ENCODE data around the gene ARHGAP45. TPM values are rescaled to one million over a fixed set of nuclear protein-coding genes. Genes with fewer than 3 reads are reported as not detected.

Gene ARHGAP45
- polyA plus RNA-seq, 2 donors = 8.9 to 17.7 TPM

DNA sequence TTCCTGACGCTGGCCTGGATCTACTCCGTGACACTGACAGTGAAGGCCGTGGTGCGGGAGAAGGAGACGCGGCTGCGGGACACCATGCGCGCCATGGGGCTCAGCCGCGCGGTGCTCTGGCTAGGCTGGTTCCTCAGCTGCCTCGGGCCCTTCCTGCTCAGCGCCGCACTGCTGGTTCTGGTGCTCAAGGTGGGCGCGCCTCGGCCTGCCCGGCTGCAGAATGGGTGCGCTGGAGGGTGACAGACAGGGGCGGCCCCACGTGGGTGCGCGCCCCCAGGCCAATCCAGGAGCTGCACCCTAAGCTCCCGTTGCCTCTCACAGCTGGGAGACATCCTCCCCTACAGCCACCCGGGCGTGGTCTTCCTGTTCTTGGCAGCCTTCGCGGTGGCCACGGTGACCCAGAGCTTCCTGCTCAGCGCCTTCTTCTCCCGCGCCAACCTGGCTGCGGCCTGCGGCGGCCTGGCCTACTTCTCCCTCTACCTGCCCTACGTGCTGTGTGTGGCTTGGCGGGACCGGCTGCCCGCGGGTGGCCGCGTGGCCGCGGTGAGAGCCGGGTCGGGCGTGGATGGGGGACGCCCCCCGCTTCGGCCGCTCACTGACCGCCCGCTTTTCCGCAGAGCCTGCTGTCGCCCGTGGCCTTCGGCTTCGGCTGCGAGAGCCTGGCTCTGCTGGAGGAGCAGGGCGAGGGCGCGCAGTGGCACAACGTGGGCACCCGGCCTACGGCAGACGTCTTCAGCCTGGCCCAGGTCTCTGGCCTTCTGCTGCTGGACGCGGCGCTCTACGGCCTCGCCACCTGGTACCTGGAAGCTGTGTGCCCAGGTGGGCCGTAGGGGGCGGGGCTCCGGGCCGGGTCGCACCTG is 19.9 kb upstream of the ARHGAP45 start:
- Histone ChIP-seq H3K27me3 (ENCODE audit: control insufficient read depth in 1 of 2, insufficient read depth in 2 of 2, low read length in 2 of 2) (no peaks in the 10 kb centered on the region), H3K27ac (ENCODE audit: low read depth in 2 of 2, low read length in 1 of 2) (peak overlapping the region in 1 of 2 donors; percentile 45), H3K4me3 (ENCODE audit: low read depth in 1 of 2, low read length in 2 of 2) (no peak overlapping the region), H3K4me1 (ENCODE audit: control insufficient read depth in 2 of 2, insufficient read depth in 2 of 2, low read length in 1 of 2) (peaks cover 0 to 19% of the 10 kb centered on the region in 2 donors), H3K9me3 (ENCODE audit: control insufficient read depth in 2 of 2, insufficient read depth in 1 of 2, low read depth in 1 of 2, low read length in 1 of 2) (no peaks in the 10 kb centered on the region), H3K36me3 (ENCODE audit: control insufficient read depth in 2 of 2, insufficient read depth in 2 of 2, low read length in 1 of 2) (peaks cover 0 to 21% of the 10 kb centered on the region in 2 donors)
- 78 to 79% methylated on average over 75 to 77 of the region's 77 CpGs for WGBS, 2 donors

DNA sequence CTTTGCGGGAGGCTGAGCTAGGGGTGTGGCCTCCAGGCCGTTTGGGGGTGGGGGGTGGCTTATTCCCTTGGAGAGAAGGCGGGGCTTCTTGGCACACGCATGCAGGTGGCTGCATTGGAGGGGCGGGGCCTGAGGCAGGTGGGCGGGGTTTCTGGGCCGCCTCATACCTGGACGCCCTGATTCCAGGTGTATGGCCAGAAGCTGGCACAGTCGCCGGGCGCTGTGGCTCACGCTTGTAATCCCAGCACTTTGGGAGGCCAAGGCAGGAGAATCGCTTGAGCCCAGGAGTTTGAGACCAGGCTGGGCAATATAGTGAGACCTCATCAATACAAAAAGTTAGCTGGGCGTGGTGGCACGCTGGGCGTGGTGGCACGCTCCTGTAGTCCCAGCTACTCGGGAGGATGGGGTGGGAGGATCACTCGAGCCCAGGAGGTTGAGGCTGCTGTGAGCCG is 19.2 kb upstream of the ARHGAP45 start:
- H3K27ac ChIP-seq (ENCODE audit: low read depth in 2 of 2, low read length in 1 of 2) = no peak overlapping the region
- H3K36me3 ChIP-seq (ENCODE audit: control insufficient read depth in 2 of 2, insufficient read depth in 2 of 2, low read length in 1 of 2) = peaks cover 0 to 18% of the 10 kb centered on the region in 2 donors
- H3K27me3 ChIP-seq (ENCODE audit: control insufficient read depth in 1 of 2, insufficient read depth in 2 of 2, low read length in 2 of 2) = no peaks in the 10 kb centered on the region
- H3K4me1 ChIP-seq (ENCODE audit: control insufficient read depth in 2 of 2, insufficient read depth in 2 of 2, low read length in 1 of 2) = peaks cover 0 to 12% of the 10 kb centered on the region in 2 donors
- 82 to 84% methylated on average over 20 of the region's 20 CpGs for WGBS, 2 donors
- H3K4me3 ChIP-seq (ENCODE audit: low read depth in 1 of 2, low read length in 2 of 2) = no peak overlapping the region
- H3K9me3 ChIP-seq (ENCODE audit: control insufficient read depth in 2 of 2, insufficient read depth in 1 of 2, low read depth in 1 of 2, low read length in 1 of 2) = no peaks in the 10 kb centered on the region

DNA sequence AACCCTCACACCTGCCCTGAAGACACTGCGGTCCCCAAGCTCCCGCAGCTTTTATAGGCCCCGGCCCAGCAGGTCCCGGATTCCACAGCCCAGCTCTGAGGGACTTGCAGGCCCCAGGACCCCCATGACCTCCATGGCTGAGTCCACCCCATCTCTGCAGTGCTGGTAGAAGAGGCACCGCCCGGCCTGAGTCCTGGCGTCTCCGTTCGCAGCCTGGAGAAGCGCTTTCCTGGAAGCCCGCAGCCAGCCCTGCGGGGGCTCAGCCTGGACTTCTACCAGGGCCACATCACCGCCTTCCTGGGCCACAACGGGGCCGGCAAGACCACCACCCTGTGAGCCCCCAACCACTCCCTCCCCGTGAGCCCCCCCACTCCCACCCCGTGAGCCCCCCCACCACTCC is 17.9 kb upstream of the ARHGAP45 start:
- H3K9me3 ChIP-seq (ENCODE audit: control insufficient read depth in 2 of 2, insufficient read depth in 1 of 2, low read depth in 1 of 2, low read length in 1 of 2) = no peaks in the 10 kb centered on the region
- H3K36me3 ChIP-seq (ENCODE audit: control insufficient read depth in 2 of 2, insufficient read depth in 2 of 2, low read length in 1 of 2) = peaks cover 0 to 18% of the 10 kb centered on the region in 2 donors
- H3K4me3 ChIP-seq (ENCODE audit: low read depth in 1 of 2, low read length in 2 of 2) = no peak overlapping the region
- no peak overlapping the region for H3K27ac ChIP-seq (ENCODE audit: low read depth in 2 of 2, low read length in 1 of 2)
- 88 to 94% methylated on average over 16 to 17 of the region's 17 CpGs for WGBS, 2 donors
- no peaks in the 10 kb centered on the region for H3K27me3 ChIP-seq (ENCODE audit: control insufficient read depth in 1 of 2, insufficient read depth in 2 of 2, low read length in 2 of 2)
- H3K4me1 ChIP-seq (ENCODE audit: control insufficient read depth in 2 of 2, insufficient read depth in 2 of 2, low read length in 1 of 2) = peaks cover 0 to 10% of the 10 kb centered on the region in 2 donors

DNA sequence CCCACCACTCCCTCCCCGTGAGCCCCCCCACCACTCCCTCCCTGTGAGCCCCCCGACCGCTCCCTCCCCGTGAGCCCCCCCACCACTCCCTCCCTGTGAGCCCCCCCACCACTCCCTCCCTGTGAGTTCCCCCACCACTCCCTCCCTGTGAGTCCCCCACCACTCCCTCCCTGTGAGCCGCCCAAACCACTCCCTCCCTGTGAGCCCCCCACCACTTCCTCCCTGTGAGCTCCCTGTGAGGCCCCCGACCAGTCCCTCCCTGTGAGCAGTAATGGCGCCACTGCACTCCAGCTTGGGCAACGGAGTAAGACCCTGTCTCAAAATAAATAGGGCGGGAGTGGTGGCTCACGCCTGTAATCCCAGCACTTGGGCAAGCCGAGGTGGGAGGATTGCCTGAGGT is 17.2 kb upstream of the ARHGAP45 start:
- peaks cover 0 to 14% of the 10 kb centered on the region in 2 donors for H3K36me3 ChIP-seq (ENCODE audit: control insufficient read depth in 2 of 2, insufficient read depth in 2 of 2, low read length in 1 of 2)
- H3K4me3 ChIP-seq (ENCODE audit: low read depth in 1 of 2, low read length in 2 of 2) = no peak overlapping the region
- 56 to 63% methylated on average over 8 to 11 of the region's 11 CpGs for WGBS, 2 donors
- H3K27me3 ChIP-seq (ENCODE audit: control insufficient read depth in 1 of 2, insufficient read depth in 2 of 2, low read length in 2 of 2) = no peaks in the 10 kb centered on the region
- H3K4me1 ChIP-seq (ENCODE audit: control insufficient read depth in 2 of 2, insufficient read depth in 2 of 2, low read length in 1 of 2) = peaks cover 0 to 10% of the 10 kb centered on the region in 2 donors
- H3K9me3 ChIP-seq (ENCODE audit: control insufficient read depth in 2 of 2, insufficient read depth in 1 of 2, low read depth in 1 of 2, low read length in 1 of 2) = no peaks in the 10 kb centered on the region
- no peak overlapping the region for H3K27ac ChIP-seq (ENCODE audit: low read depth in 2 of 2, low read length in 1 of 2)

DNA sequence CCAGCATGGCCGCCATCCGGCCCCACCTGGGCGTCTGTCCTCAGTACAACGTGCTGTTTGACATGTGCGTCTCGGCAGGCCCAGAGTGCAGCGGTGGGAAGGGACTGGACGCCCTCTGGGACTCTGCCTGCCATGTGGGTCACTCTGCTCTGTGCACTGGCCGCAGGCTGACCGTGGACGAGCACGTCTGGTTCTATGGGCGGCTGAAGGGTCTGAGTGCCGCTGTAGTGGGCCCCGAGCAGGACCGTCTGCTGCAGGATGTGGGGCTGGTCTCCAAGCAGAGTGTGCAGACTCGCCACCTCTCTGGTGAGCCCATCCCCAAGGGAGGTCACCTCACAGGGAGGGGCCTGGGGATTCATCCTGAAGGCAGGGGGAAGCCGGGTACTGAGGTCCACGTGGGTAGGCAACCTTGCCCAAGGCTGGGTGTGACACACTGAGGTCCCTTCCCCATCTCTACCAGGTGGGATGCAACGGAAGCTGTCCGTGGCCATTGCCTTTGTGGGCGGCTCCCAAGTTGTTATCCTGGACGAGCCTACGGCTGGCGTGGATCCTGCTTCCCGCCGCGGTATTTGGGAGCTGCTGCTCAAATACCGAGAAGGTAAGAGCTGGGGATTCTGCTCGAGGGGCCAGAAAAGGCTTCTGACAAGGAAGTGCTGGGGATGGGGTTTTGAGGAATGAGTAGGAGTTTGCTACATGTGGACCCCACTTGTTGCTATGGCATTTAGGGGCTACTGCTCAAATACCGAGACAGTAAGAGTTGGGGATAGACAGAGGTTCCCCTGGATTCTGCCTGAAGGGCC is 15.8 kb upstream of the ARHGAP45 start:
- Histone ChIP-seq H3K27ac (ENCODE audit: low read depth in 2 of 2, low read length in 1 of 2) (no peak overlapping the region), H3K4me1 (ENCODE audit: control insufficient read depth in 2 of 2, insufficient read depth in 2 of 2, low read length in 1 of 2) (peaks cover 0 to 10% of the 10 kb centered on the region in 2 donors), H3K27me3 (ENCODE audit: control insufficient read depth in 1 of 2, insufficient read depth in 2 of 2, low read length in 2 of 2) (no peaks in the 10 kb centered on the region), H3K4me3 (ENCODE audit: low read depth in 1 of 2, low read length in 2 of 2) (no peak overlapping the region), H3K9me3 (ENCODE audit: control insufficient read depth in 2 of 2, insufficient read depth in 1 of 2, low read depth in 1 of 2, low read length in 1 of 2) (peaks cover under 1 to 4% of the 10 kb centered on the region in 2 donors), H3K36me3 (ENCODE audit: control insufficient read depth in 2 of 2, insufficient read depth in 2 of 2, low read length in 1 of 2) (peaks cover 0 to 14% of the 10 kb centered on the region in 2 donors)
- 84 to 87% methylated on average over 31 of the region's 31 CpGs for WGBS, 2 donors

DNA sequence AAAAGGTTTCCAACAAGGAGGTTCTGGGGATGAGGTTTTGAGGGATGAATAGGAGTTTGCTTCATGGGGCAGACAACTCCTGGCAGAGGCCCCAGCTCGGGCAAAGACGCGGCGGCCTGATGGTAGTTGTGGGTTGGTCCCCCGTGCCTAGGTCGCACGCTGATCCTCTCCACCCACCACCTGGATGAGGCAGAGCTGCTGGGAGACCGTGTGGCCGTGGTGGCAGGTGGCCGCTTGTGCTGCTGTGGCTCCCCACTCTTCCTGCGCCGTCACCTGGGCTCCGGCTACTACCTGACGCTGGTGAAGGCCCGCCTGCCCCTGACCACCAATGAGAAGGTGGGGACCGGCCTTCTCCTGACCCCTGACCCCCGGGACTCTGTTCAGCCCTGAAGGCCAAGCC is 15.2 kb upstream of the ARHGAP45 start:
- Histone ChIP-seq H3K9me3 (ENCODE audit: control insufficient read depth in 2 of 2, insufficient read depth in 1 of 2, low read depth in 1 of 2, low read length in 1 of 2) (peaks cover 6 to 10% of the 10 kb centered on the region in 2 donors), H3K36me3 (ENCODE audit: control insufficient read depth in 2 of 2, insufficient read depth in 2 of 2, low read length in 1 of 2) (peaks cover 0 to 16% of the 10 kb centered on the region in 2 donors), H3K27ac (ENCODE audit: low read depth in 2 of 2, low read length in 1 of 2) (no peak overlapping the region), H3K27me3 (ENCODE audit: control insufficient read depth in 1 of 2, insufficient read depth in 2 of 2, low read length in 2 of 2) (no peaks in the 10 kb centered on the region), H3K4me3 (ENCODE audit: low read depth in 1 of 2, low read length in 2 of 2) (no peak overlapping the region), H3K4me1 (ENCODE audit: control insufficient read depth in 2 of 2, insufficient read depth in 2 of 2, low read length in 1 of 2) (peaks cover 0 to 8% of the 10 kb centered on the region in 2 donors)
- WGBS, 2 donors = 81 to 89% methylated on average over 17 of the region's 17 CpGs

DNA sequence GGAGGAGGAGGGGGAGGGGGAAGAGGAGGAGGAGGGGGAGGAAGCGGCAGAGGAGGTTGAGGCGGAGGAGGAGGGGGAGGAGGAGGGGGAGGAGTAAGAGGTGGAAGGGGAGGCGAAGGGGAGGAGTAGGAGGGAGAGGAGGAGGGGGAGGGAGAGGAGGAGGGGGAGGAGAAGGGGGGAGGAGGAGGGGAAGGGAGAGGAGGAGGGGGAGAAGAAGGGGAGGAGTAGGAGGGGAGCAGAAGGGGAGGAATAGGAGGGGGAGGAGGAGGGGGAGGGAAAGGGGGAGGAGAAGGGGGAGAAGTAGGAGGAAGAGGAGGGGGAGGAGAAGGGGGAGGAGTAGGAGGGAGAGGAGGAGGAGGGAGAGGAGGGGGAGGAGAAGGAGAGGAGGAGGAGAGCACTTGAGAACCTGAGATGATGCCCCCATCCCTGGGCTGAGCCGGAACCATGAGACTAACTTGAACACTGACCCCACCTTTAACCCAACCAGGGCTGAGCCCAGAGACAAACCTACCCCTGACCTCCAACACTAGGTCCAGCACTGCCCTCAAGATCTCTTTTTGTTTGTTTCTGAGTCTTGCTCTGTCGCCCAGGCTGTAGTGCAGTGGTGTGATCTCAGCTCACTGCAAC is 14.5 kb upstream of the ARHGAP45 start:
- Histone ChIP-seq H3K27me3 (ENCODE audit: control insufficient read depth in 1 of 2, insufficient read depth in 2 of 2, low read length in 2 of 2) (no peaks in the 10 kb centered on the region), H3K9me3 (ENCODE audit: control insufficient read depth in 2 of 2, insufficient read depth in 1 of 2, low read depth in 1 of 2, low read length in 1 of 2) (peaks cover 11 to 16% of the 10 kb centered on the region in 2 donors), H3K4me1 (ENCODE audit: control insufficient read depth in 2 of 2, insufficient read depth in 2 of 2, low read length in 1 of 2) (peaks cover 0 to 1% of the 10 kb centered on the region in 2 donors), H3K4me3 (ENCODE audit: low read depth in 1 of 2, low read length in 2 of 2) (no peak overlapping the region), H3K36me3 (ENCODE audit: control insufficient read depth in 2 of 2, insufficient read depth in 2 of 2, low read length in 1 of 2) (peaks cover 0 to 13% of the 10 kb centered on the region in 2 donors), H3K27ac (ENCODE audit: low read depth in 2 of 2, low read length in 1 of 2) (no peak overlapping the region)
- 75 to 85% methylated on average over 2 to 5 of the region's 5 CpGs for WGBS, 2 donors

DNA sequence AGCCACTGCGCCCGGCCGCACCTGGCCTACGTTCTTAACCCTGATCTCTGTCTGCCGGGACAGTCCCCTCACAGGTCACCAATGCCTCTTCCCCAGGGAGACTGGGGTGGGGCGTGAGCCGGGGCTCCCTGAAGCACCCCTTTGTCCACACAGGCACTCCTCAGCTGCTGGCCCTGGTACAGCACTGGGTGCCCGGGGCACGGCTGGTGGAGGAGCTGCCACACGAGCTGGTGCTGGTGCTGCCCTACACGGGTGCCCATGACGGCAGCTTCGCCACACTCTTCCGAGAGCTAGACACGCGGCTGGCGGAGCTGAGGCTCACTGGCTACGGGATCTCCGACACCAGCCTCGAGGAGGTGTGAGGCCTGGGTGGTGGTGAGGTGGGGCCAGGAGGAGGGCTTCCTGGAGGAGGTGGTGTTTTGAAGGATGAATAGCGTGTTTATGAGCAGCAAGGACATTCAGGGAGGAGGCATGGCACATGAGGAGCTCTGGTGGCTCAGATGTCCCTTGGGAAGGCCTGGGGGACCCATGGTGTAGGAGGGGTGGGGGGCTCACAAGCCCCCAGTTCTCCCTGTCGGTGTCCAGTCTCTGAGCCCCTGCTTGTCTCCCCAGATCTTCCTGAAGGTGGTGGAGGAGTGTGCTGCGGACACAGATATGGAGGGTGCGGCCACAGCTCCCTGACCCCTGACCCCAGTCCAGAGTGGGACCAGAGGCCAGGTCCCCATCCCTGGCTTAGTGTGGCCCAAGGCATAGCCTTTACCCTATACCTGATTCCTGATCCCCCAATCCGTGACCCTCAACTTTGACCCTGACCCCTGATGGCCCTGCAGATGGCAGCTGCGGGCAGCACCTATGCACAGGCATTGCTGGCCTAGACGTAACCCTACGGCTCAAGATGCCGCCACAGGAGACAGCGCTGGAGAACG is 13.5 kb upstream of the ARHGAP45 start:
- WGBS, 2 donors = 87 to 90% methylated on average over 31 of the region's 31 CpGs
- Histone ChIP-seq H3K27me3 (ENCODE audit: control insufficient read depth in 1 of 2, insufficient read depth in 2 of 2, low read length in 2 of 2) (no peaks in the 10 kb centered on the region), H3K27ac (ENCODE audit: low read depth in 2 of 2, low read length in 1 of 2) (no peak overlapping the region)

More for the DNA sequence above, 13.5 kb upstream of the ARHGAP45 start:
- Histone ChIP-seq H3K4me1 (ENCODE audit: control insufficient read depth in 2 of 2, insufficient read depth in 2 of 2, low read length in 1 of 2) (no peaks in the 10 kb centered on the region), H3K9me3 (ENCODE audit: control insufficient read depth in 2 of 2, insufficient read depth in 1 of 2, low read depth in 1 of 2, low read length in 1 of 2) (peaks cover 18 to 24% of the 10 kb centered on the region in 2 donors), H3K36me3 (ENCODE audit: control insufficient read depth in 2 of 2, insufficient read depth in 2 of 2, low read length in 1 of 2) (peaks cover 0 to 13% of the 10 kb centered on the region in 2 donors), H3K4me3 (ENCODE audit: low read depth in 1 of 2, low read length in 2 of 2) (no peak overlapping the region)

Data from esophagus (tissue), 2 donors.